H9 (cell line): ENCODE data around the gene IQCC. TPM values are rescaled to one million over a fixed set of nuclear protein-coding genes. Genes with fewer than 3 reads are reported as not detected.

ENCODE experiments used
- DNase-seq: peaks from one replicate; pipeline ENCODE4 v3.0.0-alpha.2; 2017
- H2AFZ ChIP-seq: one replicate; pipeline ENCODE4 v1.6.1; 2013; ENCODE audit warnings: mild to moderate bottlenecking, low read length, control low read depth, moderate library complexity
- H2AK5ac ChIP-seq: 2 replicates; pipeline ENCODE4 v1.6.1; 2013; ENCODE audit warnings: low read length, control low read depth, mixed read lengths; ENCODE audit not compliant: insufficient read length
- H2BK120ac ChIP-seq: one replicate; pipeline ENCODE4 v1.6.1; 2013; ENCODE audit warnings: low read depth, mild to moderate bottlenecking, low read length, control low read depth, inconsistent platforms; ENCODE audit not compliant: poor library complexity, severe bottlenecking
- H2BK12ac ChIP-seq: 2 replicates; pipeline ENCODE4 v1.6.1; 2013; ENCODE audit warnings: low read length, control low read depth, mixed read lengths, low read depth; ENCODE audit not compliant: insufficient read length
- H2BK15ac ChIP-seq: 2 replicates; pipeline ENCODE4 v1.6.1; 2013; ENCODE audit warnings: low read depth, low read length, control low read depth
- H2BK20ac ChIP-seq: one replicate; pipeline ENCODE4 v1.6.1; 2013; ENCODE audit warnings: low read depth, mild to moderate bottlenecking, low read length, control low read depth, inconsistent platforms; ENCODE audit not compliant: poor library complexity, severe bottlenecking
- H2BK5ac ChIP-seq: 2 replicates; pipeline ENCODE4 v1.6.1; 2013; ENCODE audit warnings: low read length, control low read depth, mixed read lengths; ENCODE audit not compliant: insufficient read length
- H3K14ac ChIP-seq: 2 replicates; pipeline ENCODE4 v1.6.1; 2013; ENCODE audit warnings: low read length, control low read depth; ENCODE audit not compliant: insufficient read depth
- H3K18ac ChIP-seq: 2 replicates; pipeline ENCODE4 v1.6.1; 2013; ENCODE audit warnings: low read depth, mild to moderate bottlenecking, mixed read lengths, low read length, control low read depth; ENCODE audit not compliant: insufficient read length
- H3K23ac ChIP-seq: 2 replicates; pipeline ENCODE4 v1.6.1; 2013; ENCODE audit warnings: low read length, control low read depth, mixed read lengths, low read depth; ENCODE audit not compliant: insufficient read length
- H3K23me2 ChIP-seq: 2 replicates; pipeline ENCODE4 v1.6.1; 2013; ENCODE audit warnings: low read depth, mild to moderate bottlenecking, mixed read lengths, low read length, control low read depth; ENCODE audit not compliant: insufficient read length, poor library complexity, severe bottlenecking
- H3K27ac ChIP-seq: 2 replicates; pipeline ENCODE4 v1.5.1; 2013; ENCODE audit warnings: low read length, control low read depth, mixed read lengths, low read depth; ENCODE audit not compliant: insufficient read length
- H3K27me3 ChIP-seq: 2 replicates; pipeline ENCODE4 v1.6.1; 2013; ENCODE audit warnings: low read length, control low read depth, inconsistent platforms; ENCODE audit not compliant: insufficient read depth
- H3K4ac ChIP-seq: 2 replicates; pipeline ENCODE4 v1.6.1; 2013; ENCODE audit warnings: low read depth, mild to moderate bottlenecking, control low read depth, inconsistent platforms, low read length, moderate library complexity
- H3K4me1 ChIP-seq: 2 replicates; pipeline ENCODE4 v1.6.1; 2013; ENCODE audit warnings: low read length, control low read depth, inconsistent platforms; ENCODE audit not compliant: insufficient read depth
- H3K4me2 ChIP-seq: 2 replicates; pipeline ENCODE4 v1.6.1; 2013; ENCODE audit warnings: low read length, control low read depth, mixed read lengths; ENCODE audit not compliant: insufficient read length, insufficient read depth
- H3K56ac ChIP-seq: 2 replicates; pipeline ENCODE4 v1.6.1; 2013; ENCODE audit warnings: low read depth, mild to moderate bottlenecking, mixed read lengths, low read length, control low read depth; ENCODE audit not compliant: insufficient read length
- H3K79me1 ChIP-seq: 2 replicates; pipeline ENCODE4 v1.6.1; 2013; ENCODE audit warnings: low read depth, mild to moderate bottlenecking, moderate library complexity, low read length, control low read depth, inconsistent platforms; ENCODE audit not compliant: insufficient read depth, poor library complexity, severe bottlenecking
- H3K79me2 ChIP-seq: 2 replicates; pipeline ENCODE4 v1.6.1; 2013; ENCODE audit warnings: low read length, control low read depth, inconsistent platforms; ENCODE audit not compliant: insufficient read depth
- H3K9ac ChIP-seq: 2 replicates; pipeline ENCODE4 v1.6.1; 2013; ENCODE audit warnings: low read length, control low read depth, mixed read lengths; ENCODE audit not compliant: insufficient read length; ENCODE audit errors: extremely low read depth
- H3K9me3 ChIP-seq: one replicate; pipeline ENCODE4 v1.6.1; 2013; ENCODE audit warnings: low read depth, low read length, inconsistent platforms; ENCODE audit not compliant: control insufficient read depth
- H3T11ph ChIP-seq: one replicate; pipeline ENCODE4 v1.6.1; 2013; ENCODE audit warnings: mild to moderate bottlenecking, low read length, control low read depth, inconsistent platforms
- H4K20me1 ChIP-seq: one replicate; pipeline ENCODE4 v1.6.1; 2013; ENCODE audit not compliant: control insufficient read depth, insufficient read length, insufficient read depth
- H4K5ac ChIP-seq: 2 replicates; pipeline ENCODE4 v1.6.1; 2013; ENCODE audit warnings: low read depth, mild to moderate bottlenecking, mixed read lengths, low read length, control low read depth; ENCODE audit not compliant: insufficient read length
- H4K8ac ChIP-seq: replicated peaks from 2 replicates; pipeline ENCODE4 v1.6.1; 2013; ENCODE audit warnings: low read length, control low read depth, mixed read lengths, low read depth; ENCODE audit not compliant: insufficient read length
- H4K91ac ChIP-seq: 2 replicates; pipeline ENCODE4 v1.6.1; 2013; ENCODE audit warnings: low read depth, mild to moderate bottlenecking, moderate library complexity, mixed read lengths, low read length, control low read depth; ENCODE audit not compliant: insufficient read length
- H3K27ac Mint-ChIP-seq, 3 experiments: 2 replicates in 2 of 3; 3 replicates in 1 of 3; pipeline ENCODE4 v1.8.0; 2020 to 2021; ENCODE audit warnings: mixed read lengths in 3 of 3, mild to moderate bottlenecking in 1 of 3, moderate library complexity in 1 of 3
- H3K27me3 Mint-ChIP-seq: 2 replicates; pipeline ENCODE4 v1.8.0; 2021; ENCODE audit warnings: low read depth, mild to moderate bottlenecking, moderate library complexity, mixed read lengths
- H3K36me3 Mint-ChIP-seq, 3 experiments: 2 replicates in 2 of 3; 3 replicates in 1 of 3; pipeline ENCODE4 v1.8.0; 2020 to 2021; ENCODE audit warnings: low read depth in 3 of 3, mixed read lengths in 3 of 3; ENCODE audit not compliant: insufficient read depth in 1 of 3
- H3K4me1 Mint-ChIP-seq, 2 experiments: 2 replicates each; pipeline ENCODE4 v1.8.0; 2020; ENCODE audit warnings: mixed read lengths in 2 of 2
- H3K4me3 Mint-ChIP-seq, 2 experiments: 2 replicates in 1 of 2; 3 replicates in 1 of 2; pipeline ENCODE4 v1.8.0; 2020 to 2021; ENCODE audit warnings: mild to moderate bottlenecking in 2 of 2, mixed read lengths in 2 of 2, moderate library complexity in 1 of 2
- H3K9me3 Mint-ChIP-seq, 2 experiments: 2 replicates in 1 of 2; 3 replicates in 1 of 2; pipeline ENCODE4 v1.8.0; 2020; ENCODE audit warnings: mild to moderate bottlenecking in 2 of 2, mixed read lengths in 2 of 2, moderate library complexity in 1 of 2
- WGBS: extraction: QIAGEN DNeasy Blood & Tissue Kit; methylation state at CpG from one replicate; pipeline ENCODE4 v1.1.7; 2013; ENCODE audit warnings: missing lambda C conversion rate, low lambda C conversion rate, mixed read lengths; ENCODE audit not compliant: insufficient read length; ENCODE audit errors: extremely low coverage; 5-methylcytosine and 5-hydroxymethylcytosine counted together
- total RNA-seq: library from RNA; stranded (reverse); gene quantifications from 2 replicates; pipeline ENCODE4 v1.2.1, GENCODE V29; 2021
- TF ChIP-seq, protein P1 (sequence below): fragments of 200-600 bp; sonication (generic); conservative IDR thresholded peaks from 3 replicates; pipeline ENCODE4 v1.8.0; 2021; ENCODE audit warnings: antibody characterized with exemption, mild to moderate bottlenecking

The IQCC gene
- total RNA-seq, 1 experiment from 2014 or later, result 5.3 TPM

DNA sequence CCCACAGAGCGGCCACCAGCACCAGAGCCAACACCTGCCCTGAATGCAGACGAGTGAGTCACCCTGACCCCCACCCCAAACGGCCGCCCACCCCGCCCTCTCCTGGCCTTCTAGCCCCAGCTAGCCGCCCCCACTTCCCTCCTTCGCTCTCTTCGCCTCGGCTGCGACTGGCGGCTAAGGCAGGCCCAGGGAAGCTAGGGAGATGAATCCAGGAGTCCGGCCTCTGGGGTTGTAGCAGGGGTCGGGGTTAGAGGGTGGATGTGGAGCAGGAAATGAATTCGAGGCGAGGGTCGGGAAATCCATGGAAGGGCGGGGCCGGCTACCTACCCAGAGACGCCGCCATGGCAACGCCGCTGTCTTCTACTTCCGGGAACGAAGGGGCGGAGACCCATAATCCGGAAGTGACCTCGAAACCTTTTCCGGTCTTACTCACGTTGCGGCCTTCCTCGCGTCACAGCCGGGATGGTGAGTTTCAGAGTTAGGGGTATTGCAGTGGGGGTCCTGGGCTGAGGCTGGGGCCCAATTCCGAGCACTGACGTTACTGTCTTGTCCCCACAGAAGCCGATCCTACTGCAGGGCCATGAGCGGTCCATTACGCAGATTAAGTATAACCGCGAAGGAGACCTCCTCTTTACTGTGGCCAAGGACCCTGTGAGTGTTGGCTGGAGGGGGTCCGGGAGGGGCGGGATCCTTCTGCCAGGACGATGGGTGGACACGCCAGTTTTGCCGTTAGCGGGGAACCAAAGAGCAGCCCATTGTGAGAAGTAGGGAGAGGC, 16.7 kb downstream of the IQCC start, which contains the start of the genes EIF3I and TMEM234:
EIF3I (plus strand) TSS at position 428 of the 776 bp plus-strand sequence; CDS start at position 463, 35 bp downstream.
TMEM234 (minus strand) TSS at position 374 of the 776 bp plus-strand sequence; CDS start at position 343, 31 bp downstream.
- no peak within 1 kb of the TSS for H3K27ac ChIP-seq

More for the DNA sequence above, 16.7 kb downstream of the IQCC start, which contains the start of the genes EIF3I and TMEM234:
- H3K56ac ChIP-seq, result no peak within 1 kb of the TSS
- peaks cover 17 to 25% of the 10 kb centered on the region in 2 experiments for H3K4me1 Mint-ChIP-seq
- H3K79me2 ChIP-seq, result peaks cover 3% of the 10 kb centered on the region; the same call in 1 of the 2 replicates
- no peak within 1 kb of the TSS for H2AK5ac ChIP-seq
- no peak within 1 kb of the TSS for H3K4ac ChIP-seq
- no peaks in the 10 kb centered on the region for H4K20me1 ChIP-seq
- H3K4me2 ChIP-seq, result peak within 1 kb of the TSS; percentile 79
- H3K27me3 Mint-ChIP-seq, result no peaks in the 10 kb centered on the region
- no peaks in the 10 kb centered on the region for H3K9me3 Mint-ChIP-seq
- peak within 1 kb of the TSS; percentile 54; the same call in 1 of the 2 replicates for H3K14ac ChIP-seq
- H4K5ac ChIP-seq, result no peak within 1 kb of the TSS
- H2BK12ac ChIP-seq, result no peak within 1 kb of the TSS
- no peak within 1 kb of the TSS for H4K8ac ChIP-seq
- peaks cover 23 to 43% (median 37%) of the 10 kb centered on the region in 3 experiments for H3K36me3 Mint-ChIP-seq
- H3K23ac ChIP-seq, result no peak within 1 kb of the TSS
- no peak within 1 kb of the TSS for H3T11ph ChIP-seq
- H3K27ac Mint-ChIP-seq, result peak within 1 kb of the TSS; percentile 93 to 99 (median 99)
- peaks cover 7% of the 10 kb centered on the region; the same call in 1 of the 2 replicates for H3K4me1 ChIP-seq
- WGBS, result no CpG with 5 or more reads among the region's 46 CpGs
- no peak within 1 kb of the TSS for H2BK120ac ChIP-seq
- no peak within 1 kb of the TSS for H2BK15ac ChIP-seq
- H2BK5ac ChIP-seq, result no peak within 1 kb of the TSS
- H3K18ac ChIP-seq, result peak within 1 kb of the TSS; percentile 64
- H3K9me3 ChIP-seq, result no peaks in the 10 kb centered on the region
- H2BK20ac ChIP-seq, result no peak within 1 kb of the TSS
- H2AFZ ChIP-seq, result no peak within 1 kb of the TSS
- no peak within 1 kb of the TSS for H4K91ac ChIP-seq
- peak; percentile 96 for DNase-seq
- peaks cover 7% of the 10 kb centered on the region for H3K23me2 ChIP-seq
- peak within 1 kb of the TSS; percentile 86 for H3K9ac ChIP-seq
- TF ChIP-seq, protein P1, sequence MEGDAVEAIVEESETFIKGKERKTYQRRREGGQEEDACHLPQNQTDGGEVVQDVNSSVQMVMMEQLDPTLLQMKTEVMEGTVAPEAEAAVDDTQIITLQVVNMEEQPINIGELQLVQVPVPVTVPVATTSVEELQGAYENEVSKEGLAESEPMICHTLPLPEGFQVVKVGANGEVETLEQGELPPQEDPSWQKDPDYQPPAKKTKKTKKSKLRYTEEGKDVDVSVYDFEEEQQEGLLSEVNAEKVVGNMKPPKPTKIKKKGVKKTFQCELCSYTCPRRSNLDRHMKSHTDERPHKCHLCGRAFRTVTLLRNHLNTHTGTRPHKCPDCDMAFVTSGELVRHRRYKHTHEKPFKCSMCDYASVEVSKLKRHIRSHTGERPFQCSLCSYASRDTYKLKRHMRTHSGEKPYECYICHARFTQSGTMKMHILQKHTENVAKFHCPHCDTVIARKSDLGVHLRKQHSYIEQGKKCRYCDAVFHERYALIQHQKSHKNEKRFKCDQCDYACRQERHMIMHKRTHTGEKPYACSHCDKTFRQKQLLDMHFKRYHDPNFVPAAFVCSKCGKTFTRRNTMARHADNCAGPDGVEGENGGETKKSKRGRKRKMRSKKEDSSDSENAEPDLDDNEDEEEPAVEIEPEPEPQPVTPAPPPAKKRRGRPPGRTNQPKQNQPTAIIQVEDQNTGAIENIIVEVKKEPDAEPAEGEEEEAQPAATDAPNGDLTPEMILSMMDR, result no peak
- no peaks in the 10 kb centered on the region for H3K27me3 ChIP-seq
- no peaks in the 10 kb centered on the region for H3K79me1 ChIP-seq
- peak within 1 kb of the TSS; percentile 98 for H3K4me3 Mint-ChIP-seq
